Esophagus muscularis mucosa (tissue), 4 donors: ENCODE results near the gene COL26A1. TPM values are rescaled to one million over a fixed set of nuclear protein-coding genes. Genes with fewer than 3 reads are reported as not detected.

Source experiments
- DNase-seq: peaks from one replicate; pipeline ENCODE4 v3.0.0-alpha.2; 2017; ENCODE audit errors: extremely low spot score
- H3K27ac ChIP-seq, 4 donors: fragments of 200-600 bp; sonication (generic); replicated peaks in 1 of 4; 1 replicate in 3 of 4; 2 replicates in 1 of 4; pipeline ENCODE4 v1.5.1; 2016 to 2019; ENCODE audit warnings: mild to moderate bottlenecking in 1 of 4
- H3K27me3 ChIP-seq, 4 donors: fragments of 200-600 bp; sonication (generic); one replicate each; pipeline versions ENCODE4 v1.5.1 to v1.6.0; 2016 to 2019
- H3K36me3 ChIP-seq, 4 donors: fragments of 200-600 bp; sonication (generic); one replicate each; pipeline ENCODE4 v1.5.1; 2016 to 2019
- H3K4me1 ChIP-seq, 4 donors: fragments of 200-600 bp; sonication (generic); one replicate each; pipeline ENCODE4 v1.5.1; 2016 to 2019
- H3K4me3 ChIP-seq, 4 donors: fragments of 200-600 bp; sonication (generic); 1 replicate in 2 of 4; 2 replicates in 2 of 4; pipeline ENCODE4 v1.5.1; 2016 to 2019; ENCODE audit warnings: mild to moderate bottlenecking in 4 of 4, moderate library complexity in 1 of 4
- H3K9me3 ChIP-seq, 4 donors: fragments of 200-600 bp; sonication (generic); 1 replicate in 3 of 4; 2 replicates in 1 of 4; pipeline ENCODE4 v1.5.1; 2016 to 2019
- CTCF ChIP-seq, 3 experiments: fragments of 200-600 bp in 2 of 3; fragments of 450-650 bp in 1 of 3; sonication (generic) in 2 of 3; IDR thresholded peaks; one replicate each; pipeline ENCODE4 v1.5.1; 2017 to 2019; ENCODE audit warnings: antibody characterized with exemption in 3 of 3, mild to moderate bottlenecking in 2 of 3, moderate library complexity in 1 of 3
- EP300 ChIP-seq: sonication (generic); formaldehyde crosslinking; IDR thresholded peaks from one replicate; pipeline ENCODE4 v1.6.1; 2017; ENCODE audit warnings: antibody characterized with exemption
- POLR2A ChIP-seq: fragments of 450-650 bp; IDR thresholded peaks from one replicate; pipeline ENCODE4 v1.6.1; 2017; ENCODE audit warnings: antibody characterized with exemption, moderate library complexity, mild to moderate bottlenecking, low read depth
- POLR2AphosphoS5 ChIP-seq, 2 donors: sonication (generic); formaldehyde crosslinking; IDR thresholded peaks; one replicate each; pipeline ENCODE4 v1.6.1; 2017; ENCODE audit warnings: antibody characterized with exemption in 2 of 2
- WGBS: methylation state at CpG from one replicate; pipeline ENCODE4 v1.1.5; 2018; 5-methylcytosine and 5-hydroxymethylcytosine counted together
- intact Hi-C: fragments of 100-400 bp; cut with DNase I; formaldehyde crosslinking; loops from one replicate; pipeline ENCODE4 v1.15.1; 2023
- total RNA-seq, 4 donors: library from RNA; depleted of rRNA; stranded (reverse); fragments of >200 nt; gene quantifications; one replicate each; pipeline versions ENCODE4 v1.1.0 to v1.2.1, GENCODE V29; 2016

COL26A1 gene
- total RNA-seq, 4 donors from 2014 or later: not detected

GRCh38 chr7:101517304-101517703 lies 154.6 kb downstream of the COL26A1 start:
- intact Hi-C loops: no loop called here
- no peak overlapping the region for H3K4me3 ChIP-seq
- H3K27me3 ChIP-seq: peaks cover 0 to 54% (median 0%) of the 10 kb centered on the region in 4 donors
- no peak for DNase-seq
- 92% methylated on average over 10 of the region's 10 CpGs for WGBS
- TF ChIP-seq POLR2A (no peak), CTCF (IDR thresholded peaks at IDR 0.05) (no peak), POLR2AphosphoS5 (IDR thresholded peaks at IDR 0.05) (no peak), EP300 (no peak)
- no peaks in the 10 kb centered on the region for H3K36me3 ChIP-seq
- peaks cover 0 to 7% (median 0%) of the 10 kb centered on the region in 4 donors for H3K9me3 ChIP-seq
- H3K4me1 ChIP-seq: peaks cover 0 to 12% (median 3%) of the 10 kb centered on the region in 4 donors
- no peak overlapping the region for H3K27ac ChIP-seq

GRCh38 chr7:101518336-101518735 lies 155.7 kb downstream of the COL26A1 start:
- H3K27ac ChIP-seq: no peak overlapping the region
- intact Hi-C loops: no loop called here
- TF ChIP-seq POLR2AphosphoS5 (IDR thresholded peaks at IDR 0.05) (no peak), POLR2A (no peak), EP300 (no peak)
- WGBS: 46% methylated on average over 9 of the region's 9 CpGs
- no peaks in the 10 kb centered on the region for H3K36me3 ChIP-seq
- peaks cover 0 to 43% (median 0%) of the 10 kb centered on the region in 4 donors for H3K27me3 ChIP-seq
- H3K4me1 ChIP-seq: peaks cover 0 to 12% (median 3%) of the 10 kb centered on the region in 4 donors
- peaks cover 0 to 7% (median 0%) of the 10 kb centered on the region in 4 donors for H3K9me3 ChIP-seq
- no peak for DNase-seq
- H3K4me3 ChIP-seq: no peak overlapping the region

GRCh38 chr7:101519324-101520023 lies 156.8 kb downstream of the COL26A1 start:
- DNase-seq: no peak
- Histone ChIP-seq H3K27ac (no peak overlapping the region), H3K27me3 (peaks cover 0 to 32% (median 0%) of the 10 kb centered on the region in 4 donors), H3K36me3 (no peaks in the 10 kb centered on the region), H3K9me3 (peaks cover 0 to 15% (median 9%) of the 10 kb centered on the region in 4 donors), H3K4me1 (peaks cover 0 to 12% (median 3%) of the 10 kb centered on the region in 4 donors), H3K4me3 (no peak overlapping the region)
- 63% methylated on average over 10 of the region's 12 CpGs for WGBS
- TF ChIP-seq EP300 (no peak), CTCF (IDR thresholded peaks at IDR 0.05) (no peak), POLR2A (no peak), POLR2AphosphoS5 (IDR thresholded peaks at IDR 0.05) (no peak)
- intact Hi-C loops: no loop called here

- H3K27me3 ChIP-seq: peaks cover 0 to 28% (median 0%) of the 10 kb centered on the region in 4 donors
- no peaks in the 10 kb centered on the region for H3K36me3 ChIP-seq
- TF ChIP-seq EP300: no peak
- no peak for TF ChIP-seq CTCF (IDR thresholded peaks at IDR 0.05)
- no peak for TF ChIP-seq POLR2AphosphoS5 (IDR thresholded peaks at IDR 0.05)
- TF ChIP-seq POLR2A: no peak
- no peak overlapping the region for H3K4me3 ChIP-seq
- H3K27ac ChIP-seq: no peak overlapping the region
- intact Hi-C loops: no loop called here
- WGBS: 91% methylated on average over 5 of the region's 5 CpGs
- peaks cover 0 to 12% (median 3%) of the 10 kb centered on the region in 4 donors for H3K4me1 ChIP-seq
- DNase-seq: no peak
- H3K9me3 ChIP-seq: peaks cover 0 to 21% (median 15%) of the 10 kb centered on the region in 4 donors
These were observed 158.8 kb downstream of the COL26A1 start for GRCh38 chr7:101521430-101521925.

- TF ChIP-seq POLR2AphosphoS5 (IDR thresholded peaks at IDR 0.05) (no peak), EP300 (no peak), POLR2A (no peak), CTCF (IDR thresholded peaks at IDR 0.05) (no peak)
- Histone ChIP-seq H3K36me3 (no peaks in the 10 kb centered on the region), H3K9me3 (peaks cover 0 to 21% (median 15%) of the 10 kb centered on the region in 4 donors), H3K4me1 (peaks cover 0 to 12% (median 3%) of the 10 kb centered on the region in 4 donors), H3K27me3 (peaks cover 0 to 25% (median 0%) of the 10 kb centered on the region in 4 donors), H3K4me3 (no peak overlapping the region), H3K27ac (no peak overlapping the region)
- no peak for DNase-seq
- intact Hi-C loops: no loop called here
- WGBS: 79% methylated on average over 5 of the region's 5 CpGs
These were observed 159.3 kb downstream of the COL26A1 start for GRCh38 chr7:101522021-101522420.
